IMR-90 (cell line): ENCODE data around the gene SLC27A2. TPM values are rescaled to one million over a fixed set of nuclear protein-coding genes. Genes with fewer than 3 reads are reported as not detected.

Experiments used
- ATAC-seq: fragments of 200-7000 bp; cut with Tn5 transposase; 2 replicates; pipeline ENCODE4 v1.9.1; 2020; ENCODE audit warnings: low read depth, mild to moderate bottlenecking, moderate library complexity
- BruUV-seq: library from RNA; stranded (reverse); fragments of 400-500 nt; replicated peaks from 2 replicates; lab custom pipeline; 2021; lab: Mats Ljungman, UMichigan
- CTCF ChIA-PET: fragments of 300-600 bp; formaldehyde crosslinking; extraction: SDS; loops from one replicate; lab custom pipeline; 2021; ENCODE audit warnings: antibody characterized with exemption; lab: Yijun Ruan, JAX
- POLR2A ChIA-PET: fragments of 300-600 bp; sonication (Branson Sonifier 250); formaldehyde crosslinking; loops from one replicate; lab custom pipeline; 2022; ENCODE audit warnings: antibody characterized with exemption; ENCODE audit not compliant: unreplicated experiment; lab: Charles Lee
- DNase-seq: peaks from one replicate; pipeline ENCODE4 v3.0.0; 2013
- H2AFZ ChIP-seq: replicated peaks from 2 replicates; pipeline ENCODE3; 2013; ENCODE audit warnings: low read length, mild to moderate bottlenecking; ENCODE audit not compliant: poor library complexity
- H2AK5ac ChIP-seq: 2 replicates; pipeline ENCODE4 v1.6.1; 2013; ENCODE audit warnings: low read depth, low read length, inconsistent platforms
- H2AK9ac ChIP-seq: replicated peaks from 2 replicates; pipeline ENCODE3; 2013; ENCODE audit warnings: mild to moderate bottlenecking, low read depth, low read length, moderate library complexity; ENCODE audit not compliant: poor library complexity
- H2BK120ac ChIP-seq: 2 replicates; pipeline ENCODE4 v1.6.1; 2013; ENCODE audit warnings: low read depth, low read length, inconsistent platforms
- H2BK15ac ChIP-seq: 3 replicates; pipeline ENCODE4 v1.6.1; 2013; ENCODE audit warnings: low read depth, low read length, inconsistent platforms
- H2BK20ac ChIP-seq: 2 replicates; pipeline ENCODE4 v1.6.1; 2013; ENCODE audit warnings: low read depth, mild to moderate bottlenecking, inconsistent platforms, low read length, moderate library complexity
- H2BK5ac ChIP-seq: 2 replicates; pipeline ENCODE4 v1.6.1; 2013; ENCODE audit warnings: mild to moderate bottlenecking, low read depth, low read length, inconsistent platforms; ENCODE audit not compliant: poor library complexity, severe bottlenecking
- H3K14ac ChIP-seq: replicated peaks from 2 replicates; pipeline ENCODE4 v1.6.1; 2013; ENCODE audit warnings: low read depth, low read length, inconsistent platforms
- H3K18ac ChIP-seq: 2 replicates; pipeline ENCODE4 v1.6.1; 2013; ENCODE audit warnings: low read depth, low read length, control low read depth
- H3K23ac ChIP-seq: 2 replicates; pipeline ENCODE4 v1.6.1; 2013; ENCODE audit warnings: low read depth, low read length, inconsistent platforms
- H3K27ac ChIP-seq: 2 replicates; pipeline ENCODE4 v1.5.1; 2013; ENCODE audit warnings: mild to moderate bottlenecking, control low read depth, low read length; ENCODE audit not compliant: insufficient read depth
- H3K27me3 ChIP-seq: 2 replicates; pipeline ENCODE4 v1.6.1; 2013; ENCODE audit warnings: low read length; ENCODE audit not compliant: control insufficient read depth, insufficient read depth
- H3K36me3 ChIP-seq: 2 replicates; pipeline ENCODE4 v1.6.1; 2013; ENCODE audit warnings: low read length, mixed read lengths; ENCODE audit not compliant: control insufficient read depth, insufficient read depth
- H3K4ac ChIP-seq: 2 replicates; pipeline ENCODE4 v1.6.1; 2013; ENCODE audit warnings: low read depth, low read length, inconsistent platforms
- H3K4me1 ChIP-seq: 2 replicates; pipeline ENCODE4 v1.6.1; 2013; ENCODE audit warnings: low read length, mixed read lengths; ENCODE audit not compliant: control insufficient read depth, insufficient read depth
- H3K4me2 ChIP-seq: 2 replicates; pipeline ENCODE4 v1.6.1; 2013; ENCODE audit warnings: low read depth, mild to moderate bottlenecking, control low read depth, low read length, moderate library complexity
- H3K4me3 ChIP-seq: 2 replicates; pipeline ENCODE4 v1.5.1; 2013; ENCODE audit warnings: low read depth, mild to moderate bottlenecking, control low read depth, low read length, moderate library complexity; ENCODE audit not compliant: insufficient read depth
- H3K56ac ChIP-seq: 2 replicates; pipeline ENCODE4 v1.6.1; 2013; ENCODE audit warnings: low read length, inconsistent platforms; ENCODE audit not compliant: insufficient read depth; ENCODE audit errors: extremely low read depth
- H3K79me1 ChIP-seq, 2 experiments: 2 replicates each; pipeline ENCODE4 v1.6.1; 2013; ENCODE audit warnings: low read length in 2 of 2, inconsistent platforms in 1 of 2, low read depth in 1 of 2
- H3K9ac ChIP-seq: 2 replicates; pipeline ENCODE4 v1.6.1; 2013; ENCODE audit warnings: low read depth, low read length, control low read depth
- H3K9me1 ChIP-seq: 2 replicates; pipeline ENCODE4 v1.6.1; 2013; ENCODE audit warnings: low read length, inconsistent platforms; ENCODE audit not compliant: insufficient read depth
- H3K9me3 ChIP-seq: 2 replicates; pipeline ENCODE4 v1.6.1; 2013; ENCODE audit warnings: low read length; ENCODE audit not compliant: control insufficient read depth, insufficient read depth
- H4K20me1 ChIP-seq: 2 replicates; pipeline ENCODE4 v1.6.1; 2013; ENCODE audit warnings: low read length, inconsistent platforms; ENCODE audit not compliant: insufficient read depth
- H4K5ac ChIP-seq: 2 replicates; pipeline ENCODE4 v1.6.1; 2013; ENCODE audit warnings: mild to moderate bottlenecking, low read depth, low read length, control low read depth
- H4K8ac ChIP-seq, 2 experiments: 2 replicates each; pipeline ENCODE4 v1.6.1; 2013; ENCODE audit warnings: low read depth in 2 of 2, low read length in 2 of 2, control low read depth in 1 of 2, inconsistent platforms in 1 of 2
- H4K91ac ChIP-seq: 2 replicates; pipeline ENCODE4 v1.6.1; 2013; ENCODE audit warnings: low read depth, low read length, inconsistent platforms; ENCODE audit not compliant: insufficient read depth
- BHLHE40 ChIP-seq: fragments of 150-350 bp; IDR thresholded peaks from 2 replicates; pipeline ENCODE4 v1.6.1; 2016; ENCODE audit warnings: mild to moderate bottlenecking, low read depth, low read length
- CEBPB ChIP-seq: IDR thresholded peaks from 2 replicates; pipeline ENCODE4 v1.6.1; 2012; ENCODE audit warnings: low read depth, low read length, improper control_type of control experiment
- CHD1 ChIP-seq: IDR thresholded peaks from 2 replicates; pipeline ENCODE4 v1.6.1; 2012; ENCODE audit warnings: low read depth, low read length, improper control_type of control experiment
- FOS ChIP-seq: fragments of 150-350 bp; IDR thresholded peaks from 2 replicates; pipeline ENCODE4 v1.6.1; 2016; ENCODE audit warnings: low read depth, low read length
- MAFK ChIP-seq: IDR thresholded peaks from 2 replicates; pipeline ENCODE4 v1.6.1; 2012; ENCODE audit warnings: low read depth, low read length, improper control_type of control experiment
- MAZ ChIP-seq: IDR thresholded peaks from 2 replicates; pipeline ENCODE4 v1.6.1; 2012; ENCODE audit warnings: low read depth, mild to moderate bottlenecking, low read length, improper control_type of control experiment, moderate library complexity, borderline replicate concordance
- MXI1 ChIP-seq: IDR thresholded peaks from 2 replicates; pipeline ENCODE4 v1.6.1; 2012; ENCODE audit warnings: low read depth, mild to moderate bottlenecking, low read length, moderate library complexity, borderline replicate concordance
- NFE2L2 ChIP-seq: fragments of 150-350 bp; IDR thresholded peaks from 2 replicates; pipeline ENCODE4 v1.6.1; 2016; ENCODE audit warnings: low read depth, mild to moderate bottlenecking, low read length
- POLR2A ChIP-seq: IDR thresholded peaks from 2 replicates; pipeline ENCODE4 v1.6.1; 2012; ENCODE audit warnings: mild to moderate bottlenecking, low read depth, low read length
- RAD21 ChIP-seq: IDR thresholded peaks from 2 replicates; pipeline ENCODE4 v1.6.1; 2012; ENCODE audit warnings: low read length, improper control_type of control experiment
- RCOR1 ChIP-seq: IDR thresholded peaks from 2 replicates; pipeline ENCODE4 v1.6.1; 2012; ENCODE audit warnings: mild to moderate bottlenecking, low read length, improper control_type of control experiment; ENCODE audit not compliant: insufficient replicate concordance
- RFX5 ChIP-seq: IDR thresholded peaks from 2 replicates; pipeline ENCODE4 v1.8.0; 2012; ENCODE audit warnings: low read depth, mild to moderate bottlenecking, low read length, moderate library complexity
- SMC3 ChIP-seq: fragments of 150-350 bp; IDR thresholded peaks from 2 replicates; pipeline ENCODE4 v1.6.1; 2016; ENCODE audit warnings: low read depth, mild to moderate bottlenecking, antibody characterized with exemption, low read length, moderate library complexity
- USF2 ChIP-seq: fragments of 150-350 bp; IDR thresholded peaks from 2 replicates; pipeline ENCODE4 v1.6.1; 2017; ENCODE audit warnings: mild to moderate bottlenecking, antibody characterized with exemption, low read length, low read depth
- dilution Hi-C: fragments of 300-500 bp; cut with HindIII; formaldehyde crosslinking; loops from one replicate; pipeline ENCODE4 v1.14.3; 2018; ENCODE audit warnings: low sequenced_read_pairs; ENCODE audit not compliant: unreplicated experiment
- in situ Hi-C: fragments of 300-500 bp; cut with MboI; formaldehyde crosslinking; loops from 3 replicates; pipeline ENCODE4 v1.14.3; 2019; ENCODE audit warnings: low sequenced_read_pairs, inconsistent platforms, mixed read lengths
- intact Hi-C: fragments of 100-400 bp; cut with micrococcal nuclease; formaldehyde crosslinking; loops from 2 replicates; pipeline ENCODE4 v1.10.0; 2022
- polyA plus RNA-seq, 3 experiments: library from polyadenylated mRNA; depleted of rRNA; stranded (reverse); fragments of >200 nt; gene quantifications; 2 replicates each; pipeline ENCODE4 v1.2.3, GENCODE V29; 2012; ENCODE audit warnings: low replicate concordance in 1 of 3
- total RNA-seq: library from RNA; depleted of rRNA; stranded (reverse); fragments of >200 nt; gene quantifications from 2 replicates; pipeline ENCODE4 v1.2.3, GENCODE V29; 2012
- TF ChIP-seq, protein P1 (sequence below): conservative IDR thresholded peaks from 2 replicates; pipeline ENCODE4 v1.5.1; 2012; ENCODE audit warnings: mild to moderate bottlenecking, low read depth, low read length, improper control_type of control experiment
- TF ChIP-seq, protein P2 (sequence below): fragments of 150-350 bp; IDR thresholded peaks from 2 replicates; pipeline ENCODE4 v1.6.1; 2016; ENCODE audit warnings: low read depth, mild to moderate bottlenecking, low read length, moderate library complexity, borderline replicate concordance

The SLC27A2 gene
- total and polyA plus RNA-seq, 2 of the 4 experiments (the other 2 are of a cell fraction) = under 0.01 TPM; not detected in 1

DNA sequence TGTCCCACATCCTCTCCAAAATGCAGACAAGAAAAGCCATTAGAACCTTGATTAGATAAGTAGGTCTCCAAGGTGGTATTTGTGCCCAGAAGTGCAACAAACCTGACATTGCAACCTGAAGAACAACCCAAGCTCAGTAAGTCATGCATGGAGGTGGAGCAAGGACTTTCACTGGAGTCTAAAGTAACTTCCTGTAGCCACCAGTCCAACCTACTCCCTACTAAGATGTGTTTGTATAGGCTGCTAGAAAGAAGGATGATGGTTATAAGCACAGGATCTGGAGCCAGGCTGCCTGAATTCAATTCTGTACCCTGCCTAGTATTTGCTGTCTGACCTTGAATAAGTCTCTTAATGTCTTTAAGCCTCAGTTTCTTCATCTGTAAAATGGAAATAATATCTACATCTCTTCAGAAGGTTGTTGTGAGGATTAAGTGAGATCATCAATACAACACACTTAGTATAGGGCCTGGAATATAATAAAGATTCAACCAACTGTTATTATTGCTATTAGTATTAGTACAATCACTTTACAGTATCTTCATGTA is 51.3 kb downstream of the SLC27A2 start:
- Histone ChIP-seq H2AK5ac (no peak overlapping the region), H3K56ac (no peak overlapping the region), H3K23ac (no peak overlapping the region), H3K27ac (no peak overlapping the region), H4K5ac (no peak overlapping the region), H4K20me1 (no peaks in the 10 kb centered on the region), H3K18ac (no peak overlapping the region), H2BK20ac (no peak overlapping the region), H3K36me3 (no peaks in the 10 kb centered on the region), H3K9ac (no peak overlapping the region), H3K4me1 (no peaks in the 10 kb centered on the region), H4K91ac (no peak overlapping the region), H2AFZ (no peak overlapping the region), H3K4ac (no peak overlapping the region), H2BK120ac (no peak overlapping the region), H3K4me3 (no peak overlapping the region), H3K14ac (no peak overlapping the region), H3K9me1 (no peaks in the 10 kb centered on the region), H2BK15ac (no peak overlapping the region), H3K9me3 (no peaks in the 10 kb centered on the region), H3K79me1 (no peaks in the 10 kb centered on the region), H3K4me2 (no peak overlapping the region), H3K27me3 (no peaks in the 10 kb centered on the region), H2AK9ac (no peak overlapping the region), H4K8ac (no peak overlapping the region), H2BK5ac (no peak overlapping the region)
- DNase-seq (no peak), ATAC-seq (no peak)
- POLR2A ChIA-PET = no interaction called here
- CTCF ChIA-PET = interaction anchor here (0.6 kb wide), 1 partner anchor 49 kb away, joined by 3 read pairs; no protein-coding TSS in a partner anchor
- intact Hi-C loops (no loop called here), in situ Hi-C loops (no loop called here), dilution Hi-C loops (no loop called here)
- TF ChIP-seq, protein P1, sequence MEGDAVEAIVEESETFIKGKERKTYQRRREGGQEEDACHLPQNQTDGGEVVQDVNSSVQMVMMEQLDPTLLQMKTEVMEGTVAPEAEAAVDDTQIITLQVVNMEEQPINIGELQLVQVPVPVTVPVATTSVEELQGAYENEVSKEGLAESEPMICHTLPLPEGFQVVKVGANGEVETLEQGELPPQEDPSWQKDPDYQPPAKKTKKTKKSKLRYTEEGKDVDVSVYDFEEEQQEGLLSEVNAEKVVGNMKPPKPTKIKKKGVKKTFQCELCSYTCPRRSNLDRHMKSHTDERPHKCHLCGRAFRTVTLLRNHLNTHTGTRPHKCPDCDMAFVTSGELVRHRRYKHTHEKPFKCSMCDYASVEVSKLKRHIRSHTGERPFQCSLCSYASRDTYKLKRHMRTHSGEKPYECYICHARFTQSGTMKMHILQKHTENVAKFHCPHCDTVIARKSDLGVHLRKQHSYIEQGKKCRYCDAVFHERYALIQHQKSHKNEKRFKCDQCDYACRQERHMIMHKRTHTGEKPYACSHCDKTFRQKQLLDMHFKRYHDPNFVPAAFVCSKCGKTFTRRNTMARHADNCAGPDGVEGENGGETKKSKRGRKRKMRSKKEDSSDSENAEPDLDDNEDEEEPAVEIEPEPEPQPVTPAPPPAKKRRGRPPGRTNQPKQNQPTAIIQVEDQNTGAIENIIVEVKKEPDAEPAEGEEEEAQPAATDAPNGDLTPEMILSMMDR = no peak
- TF ChIP-seq CHD1 (no peak), MAFK (no peak), USF2 (no peak), RFX5 (no peak), BHLHE40 (no peak), RAD21 (no peak), NFE2L2 (no peak), FOS (no peak), SMC3 (no peak), MAZ (no peak), CEBPB (no peak), RCOR1 (no peak), MXI1 (no peak), POLR2A (no peak)
- TF ChIP-seq, protein P2, sequence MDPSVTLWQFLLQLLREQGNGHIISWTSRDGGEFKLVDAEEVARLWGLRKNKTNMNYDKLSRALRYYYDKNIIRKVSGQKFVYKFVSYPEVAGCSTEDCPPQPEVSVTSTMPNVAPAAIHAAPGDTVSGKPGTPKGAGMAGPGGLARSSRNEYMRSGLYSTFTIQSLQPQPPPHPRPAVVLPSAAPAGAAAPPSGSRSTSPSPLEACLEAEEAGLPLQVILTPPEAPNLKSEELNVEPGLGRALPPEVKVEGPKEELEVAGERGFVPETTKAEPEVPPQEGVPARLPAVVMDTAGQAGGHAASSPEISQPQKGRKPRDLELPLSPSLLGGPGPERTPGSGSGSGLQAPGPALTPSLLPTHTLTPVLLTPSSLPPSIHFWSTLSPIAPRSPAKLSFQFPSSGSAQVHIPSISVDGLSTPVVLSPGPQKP = no peak
- BruUV-seq = no TSS peak
